Measurements from ENCODE around the gene C4BPB. TPM values are rescaled to one million over a fixed set of nuclear protein-coding genes. Genes with fewer than 3 reads are reported as not detected.

Gene C4BPB
- polyA plus RNA-seq, 12 donors, result 0.13 to 0.99 (median 0.50) TPM; not detected in 3

- DNase-seq, result no peak
Observed at GRCh38 chr1:207134581-207134980, 45.9 kb downstream of the C4BPB start.

GRCh38 chr1:207139616-207140015 is 51.0 kb downstream of the C4BPB start:
- DNase-seq, result no peak

GRCh38 chr1:207140536-207140935 is 51.9 kb downstream of the C4BPB start:
- no peak for DNase-seq

GRCh38 chr1:207145401-207146058 is 56.9 kb downstream of the C4BPB start:
- DNase-seq, result no peak

Other genes starting within 250 kb of the C4BPB start
- gene IL20, start 223.2 kb upstream of the C4BPB start, polyA plus RNA-seq (ENCODE audit: insufficient read length in 12 of 12), result not detected
- gene IL24, start 191.4 kb upstream of the C4BPB start, polyA plus RNA-seq (ENCODE audit: insufficient read length in 12 of 12), result under 1 TPM in 6 of 12 donors, not detected in 6; 0.10 to 0.61 (median 0.21) TPM
- 10 to 100 TPM in 1 of 12 donors, 1 to 10 TPM in 5, under 1 TPM in 4, not detected in 2; 0.62 to 12.5 (median 1.1) TPM for gene FCMR, start 166.9 kb upstream of the C4BPB start, polyA plus RNA-seq (ENCODE audit: insufficient read length in 12 of 12)
- under 1 TPM in 2 of 12 donors, not detected in 10; 0.07 to 0.14 TPM for gene PIGR, start 142.4 kb upstream of the C4BPB start, polyA plus RNA-seq (ENCODE audit: insufficient read length in 12 of 12)
- gene FCAMR, start 118.4 kb upstream of the C4BPB start, polyA plus RNA-seq (ENCODE audit: insufficient read length in 12 of 12), result under 1 TPM in 1 of 12 donors, not detected in 11; 0.09 TPM
- 10 to 100 TPM in 1 of 12 donors, 1 to 10 TPM in 3, under 1 TPM in 7, not detected in 1; 0.05 to 18.2 (median 0.18) TPM for gene C1orf116, start 56.1 kb upstream of the C4BPB start, polyA plus RNA-seq (ENCODE audit: insufficient read length in 12 of 12)
- gene YOD1, start 37.7 kb upstream of the C4BPB start, polyA plus RNA-seq (ENCODE audit: insufficient read length in 12 of 12), result 1 to 10 TPM in 11 of 12 donors, not detected in 1; 4.4 to 9.3 (median 7.3) TPM
- gene PFKFB2, start 35.6 kb upstream of the C4BPB start, polyA plus RNA-seq (ENCODE audit: insufficient read length in 12 of 12), result 10 to 100 TPM in 1 of 12 donors, 1 to 10 TPM in 10, not detected in 1; 3.9 to 12.3 (median 6.3) TPM
- 1 to 10 TPM in 1 of 12 donors, under 1 TPM in 9, not detected in 2; 0.25 to 1.4 (median 0.43) TPM for gene C4BPA, start 15.4 kb downstream of the C4BPB start, polyA plus RNA-seq (ENCODE audit: insufficient read length in 12 of 12)
- gene CD55, start 232.8 kb downstream of the C4BPB start, polyA plus RNA-seq (ENCODE audit: insufficient read length in 12 of 12), result 10 to 100 TPM in 11 of 12 donors, not detected in 1; 13.8 to 94.4 (median 22.3) TPM